Heart left ventricle (tissue), 16 donors: ENCODE results near the gene ECEL1. TPM values are rescaled to one million over a fixed set of nuclear protein-coding genes. Genes with fewer than 3 reads are reported as not detected.

Experiments used
- ATAC-seq, 4 donors: fragments of 200-7000 bp; cut with Tn5 transposase; one replicate each; pipeline ENCODE4 v1.9.1; 2020 to 2022; ENCODE audit warnings: moderate library complexity in 4 of 4, mild to moderate bottlenecking in 3 of 4, moderate number of reproducible peaks in 1 of 4
- DNase-seq, 5 donors: peaks; one replicate each; pipeline ENCODE4 v3.0.0-alpha.2; 2020
- H3K27ac ChIP-seq, 12 donors: fragments of 200-600 bp; sonication (generic) in 4 of 12; one replicate each; pipeline versions ENCODE4 v1.5.0 to v1.8.0; 2016 to 2022; ENCODE audit warnings: mild to moderate bottlenecking in 2 of 12
- H3K27me3 ChIP-seq, 9 donors: fragments of 200-600 bp; sonication (generic) in 2 of 9; one replicate each; pipeline versions ENCODE4 v1.5.1 to v1.8.0; 2016 to 2022; ENCODE audit warnings: mild to moderate bottlenecking in 3 of 9
- H3K36me3 ChIP-seq, 9 donors: fragments of 200-600 bp; sonication (generic) in 2 of 9; one replicate each; pipeline versions ENCODE4 v1.5.0 to v1.8.0; 2018 to 2022; ENCODE audit warnings: mild to moderate bottlenecking in 2 of 9
- H3K4me1 ChIP-seq, 12 donors: fragments of 200-600 bp; sonication (generic) in 4 of 12; one replicate each; pipeline versions ENCODE4 v1.5.0 to v1.8.0; 2016 to 2022; ENCODE audit warnings: mild to moderate bottlenecking in 3 of 12
- H3K4me3 ChIP-seq, 12 donors: fragments of 200-600 bp; sonication (generic) in 4 of 12; one replicate each; pipeline versions ENCODE4 v1.5.0 to v1.8.0; 2017 to 2022; ENCODE audit warnings: mild to moderate bottlenecking in 9 of 12, moderate library complexity in 4 of 12
- H3K9me3 ChIP-seq, 12 donors: fragments of 200-600 bp; sonication (generic) in 4 of 12; one replicate each; pipeline versions ENCODE4 v1.5.0 to v1.8.0; 2016 to 2022; ENCODE audit warnings: mild to moderate bottlenecking in 1 of 12
- CTCF ChIP-seq, 12 donors: fragments of 200-600 bp; sonication (generic) in 4 of 12; IDR thresholded peaks; one replicate each; pipeline versions ENCODE4 v1.5.0 to v1.8.0; 2018 to 2022; ENCODE audit warnings: antibody characterized with exemption in 12 of 12, mild to moderate bottlenecking in 5 of 12
- POLR2A ChIP-seq, 2 donors: fragments of 450-650 bp; IDR thresholded peaks; one replicate each; pipeline ENCODE4 v1.6.1; 2017; ENCODE audit warnings: antibody characterized with exemption in 2 of 2, mild to moderate bottlenecking in 2 of 2, moderate library complexity in 2 of 2
- WGBS, 4 donors: extraction: QIAGEN DNeasy Blood & Tissue Kit in 2 of 4; methylation state at CpG; one replicate each; pipeline versions ENCODE4 v1.1.5 to v1.1.7; 2013 to 2018; 5-methylcytosine and 5-hydroxymethylcytosine counted together
- intact Hi-C, 10 donors: fragments of 100-400 bp; cut with DNase I; formaldehyde crosslinking; loops; one replicate each; pipeline versions ENCODE4 v1.11.1 to v1.14.2; 2022
- polyA plus RNA-seq, 2 donors: library from polyadenylated mRNA; stranded (reverse); fragments of 200-250 nt; gene quantifications; one replicate each; pipeline ENCODE4 v1.2.3, GENCODE V29; 2013
- total RNA-seq, 9 donors: library from RNA; depleted of rRNA in 2 of 9; stranded (reverse); fragments of >200 nt in 2 of 9; fragmentation: NEBNext Ultra II Directional in 3 of 9; extraction: Animal tissue kit (Norgen Biotek cat#: 25700) in 3 of 9; gene quantifications; one replicate each; pipeline versions ENCODE4 v1.1.0 to v1.2.4, GENCODE V29; 2016 to 2023
- donor health status: ischemic (EF 13 %, LVEDD 7.1; RV severe dilation, severe dysfunction).
- donor health status: healthy with polysubstance abuse.
- donor health status: DM: no; HTN: yes; CAD: no.
- donor health status: DM: no; HTN: no; CAD: no.
- donor health status: ischemic (EF 25% LVEDD 6.9; RV normal size, moderate dysfunction).
- donor health status: ischemic (EF 25% LVEDD 5.7; RV mildly dilated, moderate dysfunction).
- donor health status: healthy.
- donor health status: DM: yes; HTN: yes; CAD: no.
- donor health status: ischemic (EF 35%, LVEDD 5.7; RV mildly dilated, moderate dysfunction).
- donor health status: nonischemic (EF 11% LVEDD 7.7; RV severe dilation, severe dysfunction).
- donor health status: DM: yes; HTN: yes; CAD: no.
- donor health status: PGD.
- donor health status: ischemic (EF 29% LVEDD 5.4; RV normal size, mild dysfunction).
- donor health status: nonischemic (EF 23%, LVEDD 6.1; RV moderate dilation, normal function).

ECEL1 gene
- total and polyA plus RNA-seq, 11 donors = 0.20 to 1.4 (median 0.32) TPM; not detected in 3

GRCh38 chr2:232530626-232531260 lies 43.1 kb upstream of the ECEL1 start:
- ATAC-seq = no peak
- H3K36me3 ChIP-seq = no peaks in the 10 kb centered on the region
- H3K9me3 ChIP-seq = no peaks in the 10 kb centered on the region
- intact Hi-C loops = no loop called here
- 76 to 87% (median 84%) methylated on average over 8 to 9 of the region's 9 CpGs for WGBS, 4 donors
- H3K27me3 ChIP-seq = peaks cover 0 to 4% (median under 1%) of the 10 kb centered on the region in 9 donors
- H3K27ac ChIP-seq = no peak overlapping the region
- peaks cover 0 to 3% (median 0%) of the 10 kb centered on the region in 12 donors for H3K4me1 ChIP-seq
- TF ChIP-seq CTCF (IDR thresholded peaks at IDR 0.05) (no peak), POLR2A (IDR thresholded peaks at IDR 0.05) (no peak)
- no peak overlapping the region for H3K4me3 ChIP-seq
- peak in 2 of 5 donors; percentile 10 to 55 for DNase-seq

- H3K4me1 ChIP-seq = peaks cover 0 to 11% (median 5%) of the 10 kb centered on the region in 12 donors
- H3K27me3 ChIP-seq = peaks cover 0 to 10% (median 3%) of the 10 kb centered on the region in 9 donors
- WGBS, 4 donors = 82 to 91% (median 89%) methylated on average over 16 to 17 of the region's 17 CpGs
- ATAC-seq (no peak), DNase-seq (peak in 2 of 5 donors; percentile 19 to 40)
- intact Hi-C loops = loop anchor here in 4 of 10 donors (10.0 kb wide), 1 partner anchor 625 kb away; no protein-coding TSS in a partner anchor
- H3K36me3 ChIP-seq = no peaks in the 10 kb centered on the region
- TF ChIP-seq CTCF (IDR thresholded peaks at IDR 0.05) (no peak), POLR2A (IDR thresholded peaks at IDR 0.05) (no peak)
- no peaks in the 10 kb centered on the region for H3K9me3 ChIP-seq
- H3K27ac ChIP-seq = no peak overlapping the region
- H3K4me3 ChIP-seq = no peak overlapping the region
These were observed 42.3 kb upstream of the ECEL1 start for GRCh38 chr2:232529806-232530547.

- Histone ChIP-seq H3K4me3 (no peak overlapping the region), H3K27ac (no peak overlapping the region), H3K27me3 (peaks cover 4 to 21% (median 11%) of the 10 kb centered on the region in 9 donors), H3K4me1 (peaks cover 0 to 22% (median 9%) of the 10 kb centered on the region in 12 donors), H3K9me3 (no peaks in the 10 kb centered on the region), H3K36me3 (no peaks in the 10 kb centered on the region)
- peak in 2 of 5 donors; percentile 16 to 42 for DNase-seq
- 76 to 84% (median 78%) methylated on average over 8 to 11 of the region's 11 CpGs for WGBS, 4 donors
- ATAC-seq = no peak
- intact Hi-C loops = loop anchor here in 4 of 10 donors (10.0 kb wide), 1 partner anchor 624 kb away; no protein-coding TSS in a partner anchor
- TF ChIP-seq POLR2A (IDR thresholded peaks at IDR 0.05) (no peak), CTCF (IDR thresholded peaks at IDR 0.05) (no peak)
These were observed 41.3 kb upstream of the ECEL1 start for GRCh38 chr2:232528746-232529460.
